Right lobe of liver (tissue), 6 donors: ENCODE measurements around the gene STK35. TPM values are rescaled to one million over a fixed set of nuclear protein-coding genes. Genes with fewer than 3 reads are reported as not detected.

ENCODE experiments used
- ATAC-seq, 4 donors: fragments of 200-7000 bp; cut with Tn5 transposase; one replicate each; pipeline ENCODE4 v1.9.1; 2020; ENCODE audit warnings: mild to moderate bottlenecking in 4 of 4, moderate library complexity in 4 of 4
- DNase-seq, 3 donors: peaks; one replicate each; pipeline ENCODE4 v3.0.0-alpha.2; 2020
- H3K27ac ChIP-seq, 3 donors: fragments of 200-600 bp; one replicate each; pipeline ENCODE4 v1.8.0; 2022
- H3K27me3 ChIP-seq, 2 donors: fragments of 200-600 bp; one replicate each; pipeline ENCODE4 v1.8.0; 2022
- H3K36me3 ChIP-seq, 4 donors: fragments of 200-600 bp; sonication (generic) in 1 of 4; one replicate each; pipeline versions ENCODE4 v1.5.1 to v1.8.0; 2017 to 2022; ENCODE audit warnings: control low read depth in 1 of 4
- H3K4me1 ChIP-seq, 4 donors: fragments of 200-600 bp; sonication (generic) in 1 of 4; one replicate each; pipeline versions ENCODE4 v1.5.1 to v1.8.0; 2017 to 2022; ENCODE audit warnings: control low read depth in 1 of 4
- H3K4me3 ChIP-seq, 3 donors: fragments of 200-600 bp; one replicate each; pipeline ENCODE4 v1.8.0; 2022
- H3K9me3 ChIP-seq, 4 donors: fragments of 200-600 bp; sonication (generic) in 1 of 4; one replicate each; pipeline versions ENCODE4 v1.5.1 to v1.8.0; 2017 to 2022; ENCODE audit warnings: control low read depth in 1 of 4
- CTCF ChIP-seq, 4 donors: fragments of 200-600 bp in 3 of 4; fragments of 450-650 bp in 1 of 4; IDR thresholded peaks; one replicate each; pipeline versions ENCODE4 v1.5.1 to v1.8.0; 2016 to 2022; ENCODE audit warnings: antibody characterized with exemption in 4 of 4, mild to moderate bottlenecking in 2 of 4
- POLR2A ChIP-seq: fragments of 450-650 bp; IDR thresholded peaks from one replicate; pipeline ENCODE4 v1.6.1; 2017; ENCODE audit warnings: antibody characterized with exemption, mild to moderate bottlenecking
- WGBS: methylation state at CpG from one replicate; pipeline ENCODE4 v1.1.6; 2018; ENCODE audit warnings: low coverage, low lambda C conversion rate; ENCODE audit not compliant: insufficient coverage; ENCODE audit errors: missing lambda C conversion rate; 5-methylcytosine and 5-hydroxymethylcytosine counted together
- intact Hi-C, 2 donors: fragments of 100-400 bp; cut with DNase I; formaldehyde crosslinking; loops; one replicate each; pipeline versions ENCODE4 v1.11.2 to v1.14.1; 2022
- total RNA-seq, 6 experiments: library from RNA; depleted of rRNA in 2 of 6; stranded (reverse); fragments of >200 nt in 2 of 6; fragmentation: NEBNext Ultra II Directional in 3 of 6; extraction: Animal tissue kit (Norgen Biotek cat#: 25700) in 3 of 6; gene quantifications; one replicate each; pipeline versions ENCODE4 v1.1.0 to v1.2.4, GENCODE V29; 2016 to 2023
- donor health status: DM: no; HTN: yes; CAD: no.
- donor health status: DM: no; HTN: no; CAD: no.
- donor health status: DM: no; HTN: no; CAD: no.
- donor health status: DM: no; HTN: yes; CAD: no.
- donor health status: DM: no; HTN: yes; CAD: no.

STK35 gene
- total RNA-seq, 6 experiments from 2014 or later, result 6.0 to 12.7 (median 7.2) TPM

GRCh38 chr20:2141600-2142575 is 40.3 kb downstream of the STK35 start:
- H3K4me1 ChIP-seq, result no peaks in the 10 kb centered on the region
- H3K27me3 ChIP-seq, result no peaks in the 10 kb centered on the region
- H3K4me3 ChIP-seq, result no peak overlapping the region
- no peak for DNase-seq
- no peak for ATAC-seq
- H3K27ac ChIP-seq, result no peak overlapping the region
- H3K36me3 ChIP-seq, result peaks cover 0 to 11% (median 3%) of the 10 kb centered on the region in 4 donors
- H3K9me3 ChIP-seq, result no peaks in the 10 kb centered on the region
- intact Hi-C loops, result no loop called here
- TF ChIP-seq CTCF (IDR thresholded peaks at IDR 0.05) (no peak), POLR2A (no peak)
- WGBS, result 97% methylated on average over 6 of the region's 10 CpGs

- Histone ChIP-seq H3K27ac (no peak overlapping the region), H3K27me3 (no peaks in the 10 kb centered on the region), H3K9me3 (no peaks in the 10 kb centered on the region), H3K36me3 (peaks cover 0 to 11% (median 3%) of the 10 kb centered on the region in 4 donors), H3K4me3 (no peak overlapping the region), H3K4me1 (no peaks in the 10 kb centered on the region)
- no peak for ATAC-seq
- intact Hi-C loops, result no loop called here
- no CpG with 5 or more reads among the region's 6 CpGs for WGBS
- TF ChIP-seq CTCF (IDR thresholded peaks at IDR 0.05), result no peak
- DNase-seq, result no peak
Observed at GRCh38 chr20:2142649-2143048, 41.0 kb downstream of the STK35 start.

GRCh38 chr20:2143594-2143993 is 42.0 kb downstream of the STK35 start:
- Histone ChIP-seq H3K4me1 (no peaks in the 10 kb centered on the region), H3K36me3 (peaks cover 0 to 11% (median 3%) of the 10 kb centered on the region in 4 donors), H3K9me3 (no peaks in the 10 kb centered on the region), H3K4me3 (no peak overlapping the region), H3K27me3 (no peaks in the 10 kb centered on the region), H3K27ac (no peak overlapping the region)
- DNase-seq (no peak), ATAC-seq (no peak)
- 97% methylated on average over 10 of the region's 10 CpGs for WGBS
- intact Hi-C loops, result no loop called here
- TF ChIP-seq CTCF (IDR thresholded peaks at IDR 0.05) (no peak), POLR2A (no peak)

- Histone ChIP-seq H3K36me3 (peaks cover 0 to 11% (median 3%) of the 10 kb centered on the region in 4 donors), H3K4me1 (no peaks in the 10 kb centered on the region), H3K27me3 (no peaks in the 10 kb centered on the region), H3K9me3 (no peaks in the 10 kb centered on the region), H3K4me3 (no peak overlapping the region), H3K27ac (no peak overlapping the region)
- ATAC-seq, result no peak
- DNase-seq, result no peak
- 100% methylated on average over 1 of the region's 11 CpGs for WGBS
- intact Hi-C loops, result no loop called here
- TF ChIP-seq POLR2A (no peak), CTCF (IDR thresholded peaks at IDR 0.05) (no peak)
Observed at GRCh38 chr20:2144850-2145249, 43.2 kb downstream of the STK35 start.
